Uterus (tissue), 2 donors: Measurements from ENCODE around the gene COPE.

Source experiments
- CTCF ChIP-seq, 4 experiments: fragments of 200-600 bp in 2 of 4; fragments of 450-650 bp in 2 of 4; sonication (generic) in 2 of 4; IDR thresholded peaks; one replicate each; pipeline ENCODE4 v1.5.1; 2016 to 2019; ENCODE audit warnings: antibody characterized with exemption in 4 of 4, mild to moderate bottlenecking in 2 of 4, moderate library complexity in 1 of 4
- POLR2A ChIP-seq, 2 donors: fragments of 450-650 bp; IDR thresholded peaks; one replicate each; pipeline ENCODE4 v1.6.1; 2016; ENCODE audit warnings: antibody characterized with exemption in 2 of 2, mild to moderate bottlenecking in 1 of 2, moderate library complexity in 1 of 2

GRCh38 chr19:18895824-18896341 is 23.3 kb downstream of the COPE start, which contains the start of gene CERS1:
- no peak for TF ChIP-seq CTCF (IDR thresholded peaks at IDR 0.05)
- no peak for TF ChIP-seq POLR2A (IDR thresholded peaks at IDR 0.05)
